GM18505 (cell line): ENCODE data around the gene DHODH.
"Not testable (repeated sequence)": the region's sequence is repeated elsewhere in the genome, so short reads cannot be mapped to it uniquely, and the experiment has no call there.

Experiments
- ATAC-seq: cut with Tn5 transposase; IDR thresholded peaks from one replicate; pipeline ENCODE4 v1.9.1; 2021; ENCODE audit not compliant: unreplicated experiment
- POLR2A ChIP-seq: IDR thresholded peaks from 4 replicates; pipeline ENCODE4 v1.6.1; 2011; ENCODE audit warnings: borderline replicate concordance; ENCODE audit not compliant: insufficient read depth, insufficient read length; ENCODE audit errors: extremely low read depth

Gene DHODH

GRCh38 chr16:71995038-71995437, 13.5 kb upstream of the DHODH start:
- TF ChIP-seq POLR2A = no peak
- ATAC-seq = no peak

- ATAC-seq = not testable (repeated sequence)
Observed at GRCh38 chr16:71997578-71997977, 11.0 kb upstream of the DHODH start.

GRCh38 chr16:72001180-72001874, 7.2 kb upstream of the DHODH start:
- no peak for ATAC-seq

DNA sequence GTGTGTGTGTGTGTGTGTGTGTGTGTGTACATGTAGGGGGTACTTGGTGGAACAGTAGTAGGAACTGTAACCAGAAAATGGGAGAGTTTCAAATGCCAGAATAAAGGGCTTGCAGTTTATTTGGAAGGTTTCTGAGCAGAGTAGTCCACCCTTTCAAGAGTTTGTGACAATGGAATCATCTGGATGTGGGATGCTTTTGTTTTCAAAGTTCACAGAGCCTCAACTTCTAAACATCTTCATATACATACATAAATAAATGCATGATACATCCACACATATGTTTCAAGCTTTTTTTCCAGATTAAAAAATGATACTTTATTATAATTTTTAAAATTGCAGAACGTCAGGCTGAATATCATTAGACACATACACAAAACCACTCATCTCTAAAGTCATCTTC, 5.9 kb upstream of the DHODH start:
- ATAC-seq = no peak
- no peak for TF ChIP-seq POLR2A

More at GRCh38 chr16:72001180-72001874, 7.2 kb upstream of the DHODH start:
- TF ChIP-seq POLR2A = no peak

GRCh38 chr16:72008065-72008423, 500 bp upstream of the DHODH start:
- not testable (repeated sequence) for ATAC-seq

DNA sequence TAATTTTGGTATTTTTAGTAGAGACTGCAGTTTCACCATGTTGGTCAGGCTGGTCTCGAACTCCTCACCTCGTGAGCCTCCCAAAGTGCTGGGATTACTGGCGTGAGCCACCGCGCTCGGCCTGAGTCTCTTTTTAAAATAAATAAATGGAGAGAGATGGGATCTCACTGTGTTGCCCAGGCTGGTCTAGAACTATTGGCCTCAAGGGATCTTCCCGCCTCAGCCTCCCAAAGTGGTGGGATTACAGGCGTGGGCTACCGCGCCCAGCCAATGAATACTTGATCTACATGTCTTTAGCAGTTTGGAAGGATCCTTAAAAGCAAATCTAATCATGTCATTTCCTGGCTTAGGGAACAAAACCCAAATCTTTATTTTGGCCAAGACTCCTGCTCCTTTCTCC, 1.2 kb downstream of the DHODH start:
- TF ChIP-seq POLR2A = no peak
- ATAC-seq = no peak

GRCh38 chr16:72012607-72013006, 4.1 kb downstream of the DHODH start:
- no peak for TF ChIP-seq POLR2A

GRCh38 chr16:72013389-72013788, 4.8 kb downstream of the DHODH start:
- no peak for TF ChIP-seq POLR2A
- no peak for ATAC-seq

More at GRCh38 chr16:72012607-72013006, 4.1 kb downstream of the DHODH start:
- no peak for ATAC-seq

DNA sequence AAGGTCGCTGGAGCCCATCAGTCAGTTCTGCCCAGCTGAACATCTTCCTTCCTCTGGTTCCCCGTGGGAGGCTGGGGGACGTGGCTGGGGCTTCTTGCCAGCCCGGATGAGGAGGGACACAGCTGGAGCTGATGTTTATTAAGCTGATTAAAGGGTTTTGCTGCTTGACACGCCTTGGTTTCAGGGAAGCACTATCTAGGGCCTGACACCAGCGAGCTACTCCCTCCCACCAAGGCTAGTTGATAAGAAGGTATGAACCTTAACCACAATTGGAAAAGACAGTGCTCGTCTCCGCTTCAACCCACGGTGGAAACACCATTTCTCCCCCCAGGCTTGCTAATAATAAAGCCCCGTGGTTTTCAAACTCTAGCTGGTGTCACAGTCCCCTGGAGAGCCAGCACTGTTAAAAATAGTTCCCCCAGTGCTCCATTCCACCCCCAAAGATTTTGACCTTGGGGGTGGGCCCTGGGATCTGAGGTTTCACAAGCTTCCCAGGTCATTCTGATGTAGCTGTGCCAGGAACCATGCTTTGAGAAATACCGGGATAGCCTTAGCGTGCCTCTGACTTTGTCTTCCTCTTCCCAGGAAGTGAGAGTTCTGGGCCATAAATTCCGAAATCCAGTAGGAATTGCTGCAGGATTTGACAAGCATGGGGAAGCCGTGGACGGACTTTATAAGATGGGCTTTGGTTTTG, 5.5 kb downstream of the DHODH start:
- TF ChIP-seq POLR2A = no peak

GRCh38 chr16:72014675-72015074, 6.1 kb downstream of the DHODH start:
- TF ChIP-seq POLR2A = no peak
- no peak for ATAC-seq

More for the DNA sequence above, 5.5 kb downstream of the DHODH start:
- ATAC-seq = no peak

DNA sequence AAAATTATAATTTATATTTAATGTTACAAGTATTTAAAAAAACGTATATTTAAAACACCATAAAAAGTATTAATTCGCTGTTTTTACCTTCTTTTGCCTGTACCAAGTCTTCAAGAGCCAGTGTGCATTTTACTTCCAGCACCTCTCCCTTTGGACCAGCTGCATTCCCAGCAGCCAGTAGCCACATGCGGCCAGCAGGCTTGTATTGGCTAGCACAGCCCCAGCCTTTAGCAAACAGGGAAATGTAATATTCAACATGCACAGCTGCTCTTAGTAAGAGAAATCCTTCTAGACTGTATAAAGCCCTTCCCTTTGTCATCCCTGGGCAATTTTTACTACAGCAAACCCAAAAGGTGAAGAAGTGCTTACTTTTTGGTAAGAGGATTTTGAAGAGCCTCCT, 6.6 kb downstream of the DHODH start:
- no peak for TF ChIP-seq POLR2A
- ATAC-seq = no peak

- no peak for TF ChIP-seq POLR2A
- ATAC-seq = no peak
Observed at GRCh38 chr16:72018470-72018869, 9.9 kb downstream of the DHODH start.

GRCh38 chr16:72021043-72021442, 12.5 kb downstream of the DHODH start:
- no peak for TF ChIP-seq POLR2A
- ATAC-seq = no peak

- TF ChIP-seq POLR2A = no peak
- no peak for ATAC-seq
Observed at GRCh38 chr16:72022127-72022526, 13.6 kb downstream of the DHODH start.

GRCh38 chr16:72023962-72024361, 15.4 kb downstream of the DHODH start:
- ATAC-seq = no peak
- no peak for TF ChIP-seq POLR2A

- TF ChIP-seq POLR2A = no peak
- no peak for ATAC-seq
Observed at GRCh38 chr16:72024862-72025382, 16.4 kb downstream of the DHODH start.
